Measurements from ENCODE around the gene FFAR3.
A peak's percentile ranks its signal among the peaks of the same experiment; 100 is the strongest.
"Not testable (repeated sequence)": the region's sequence is repeated elsewhere in the genome, so short reads cannot be mapped to it uniquely, and the experiment has no call there.

The FFAR3 gene

DNA sequence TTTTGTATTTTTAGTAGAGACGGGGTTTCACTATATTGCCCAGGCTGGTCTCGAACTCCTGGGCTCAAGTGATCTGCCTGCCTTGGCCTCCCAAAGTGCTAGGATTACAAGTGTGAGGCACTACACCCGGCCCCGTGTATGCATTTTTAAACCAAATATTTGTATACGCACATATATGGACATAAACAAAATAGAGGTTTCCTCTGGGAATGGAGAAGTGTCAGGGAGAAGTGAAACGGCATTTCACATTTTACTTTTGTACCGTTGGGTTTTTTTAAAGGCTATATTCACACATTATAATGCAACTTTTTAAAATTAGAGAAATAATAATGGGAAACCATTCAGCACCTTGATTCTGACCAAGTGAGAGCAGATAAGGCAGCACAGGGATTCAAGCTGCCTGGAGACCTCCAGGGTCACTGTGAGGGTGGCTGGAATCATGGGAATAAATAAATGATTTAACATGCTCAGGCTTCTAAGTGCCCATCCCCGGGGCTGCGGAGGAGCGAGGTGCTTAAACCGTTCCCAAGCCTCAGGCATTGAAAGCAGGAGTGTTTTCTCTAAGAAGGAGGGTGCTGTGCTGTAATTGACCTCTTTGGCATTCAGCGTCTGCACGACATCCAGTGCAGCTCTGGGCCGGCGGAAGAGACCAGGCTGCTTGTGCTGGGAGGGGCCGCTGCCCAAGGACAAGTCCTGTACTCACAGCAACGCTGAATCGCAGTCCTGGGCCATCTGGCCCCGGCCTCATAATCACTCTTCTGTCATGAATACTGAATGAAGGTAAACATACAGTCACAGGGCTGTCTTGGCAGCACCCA lies 37.3 kb downstream of the FFAR3 start:
- DNase-seq (ENCODE audit: low read depth, low spot score) = no peak
- H3K4me3 ChIP-seq (ENCODE audit: low read length) = no peak overlapping the region

- no peak for DNase-seq (ENCODE audit: low read depth, low spot score)
- H3K4me3 ChIP-seq (ENCODE audit: low read length) = no peak overlapping the region
Measured at GRCh38 chr19:35396240-35396885, 38.1 kb downstream of the FFAR3 start.

GRCh38 chr19:35397064-35397463 lies 38.8 kb downstream of the FFAR3 start:
- no peak for DNase-seq (ENCODE audit: low read depth, low spot score)
- H3K4me3 ChIP-seq (ENCODE audit: low read length) = no peak overlapping the region

DNA sequence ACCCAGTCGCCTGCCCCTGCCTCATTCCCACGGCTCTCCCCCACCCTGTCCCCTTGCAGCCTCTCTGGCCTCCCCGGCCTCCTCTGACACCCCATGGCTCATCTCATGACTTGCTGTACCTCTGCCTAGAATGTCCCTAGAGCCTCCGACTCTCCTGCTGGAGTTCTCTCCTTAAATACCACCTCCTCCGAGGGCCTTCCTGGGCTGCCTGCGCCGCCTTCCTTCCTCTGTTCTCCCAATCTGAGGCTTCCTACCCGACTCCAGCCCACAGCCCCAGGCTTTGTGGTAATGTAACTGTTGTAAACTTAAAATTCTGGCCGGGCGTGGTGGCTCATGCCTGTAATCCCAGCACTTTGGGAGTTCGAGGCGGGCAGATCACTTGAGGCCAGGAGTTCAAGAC lies 40.3 kb downstream of the FFAR3 start:
- DNase-seq (ENCODE audit: low read depth, low spot score) = no peak
- no peak overlapping the region for H3K4me3 ChIP-seq (ENCODE audit: low read length)

DNA sequence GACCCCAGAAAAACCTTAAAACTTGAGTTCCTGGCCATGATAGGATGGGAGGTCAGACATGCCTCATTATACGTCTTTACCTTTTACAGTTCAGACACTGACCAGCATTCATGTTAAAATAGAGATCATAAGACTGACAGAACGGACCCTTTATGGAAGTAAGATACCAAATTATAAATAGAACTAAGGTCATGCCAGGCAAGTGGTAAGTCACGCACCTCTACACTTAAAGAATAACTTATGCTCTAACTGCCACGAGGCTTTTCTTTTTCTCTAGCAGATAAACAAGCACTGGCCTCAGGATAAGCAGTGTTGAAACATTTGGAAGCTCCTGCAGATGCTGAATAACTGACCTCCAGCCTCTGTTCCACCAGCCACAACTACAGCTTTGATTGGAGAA lies 41.0 kb downstream of the FFAR3 start:
- H3K4me3 ChIP-seq (ENCODE audit: low read length) = no peak overlapping the region
- DNase-seq (ENCODE audit: low read depth, low spot score) = no peak

- DNase-seq (ENCODE audit: low read depth, low spot score) = no peak
- no peak overlapping the region for H3K4me3 ChIP-seq (ENCODE audit: low read length)
Measured at GRCh38 chr19:35399948-35400772, 41.9 kb downstream of the FFAR3 start.

DNA sequence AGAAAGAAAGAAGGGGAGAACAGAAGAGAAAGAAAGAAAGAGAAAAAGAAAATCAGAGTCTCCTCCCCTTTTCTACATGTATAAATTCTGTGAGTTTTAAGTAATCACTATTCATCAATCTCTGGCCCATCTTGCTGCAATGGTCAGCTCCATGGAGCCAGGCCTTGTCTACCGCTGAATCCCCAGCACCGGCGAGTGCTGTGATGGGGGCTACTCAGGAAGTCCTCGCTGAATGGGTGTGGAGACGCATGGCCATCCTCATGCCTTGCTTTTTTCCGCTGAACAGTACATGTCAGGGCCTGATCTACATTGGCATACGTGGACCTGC lies 42.5 kb downstream of the FFAR3 start:
- DNase-seq (ENCODE audit: low read depth, low spot score) = no peak
- H3K4me3 ChIP-seq (ENCODE audit: low read length) = no peak overlapping the region

GRCh38 chr19:35401416-35401815 lies 43.2 kb downstream of the FFAR3 start:
- DNase-seq (ENCODE audit: low read depth, low spot score); H3K4me3 ChIP-seq (ENCODE audit: low read length): not testable (repeated sequence)

GRCh38 chr19:35403116-35403760 lies 45.0 kb downstream of the FFAR3 start:
- H3K4me3 ChIP-seq (ENCODE audit: low read length) = no peak overlapping the region
- peak; percentile 62 for DNase-seq (ENCODE audit: low read depth, low spot score)

GRCh38 chr19:35404879-35405622 lies 46.8 kb downstream of the FFAR3 start:
- DNase-seq (ENCODE audit: low read depth, low spot score) = no peak
- H3K4me3 ChIP-seq (ENCODE audit: low read length) = no peak overlapping the region

DNA sequence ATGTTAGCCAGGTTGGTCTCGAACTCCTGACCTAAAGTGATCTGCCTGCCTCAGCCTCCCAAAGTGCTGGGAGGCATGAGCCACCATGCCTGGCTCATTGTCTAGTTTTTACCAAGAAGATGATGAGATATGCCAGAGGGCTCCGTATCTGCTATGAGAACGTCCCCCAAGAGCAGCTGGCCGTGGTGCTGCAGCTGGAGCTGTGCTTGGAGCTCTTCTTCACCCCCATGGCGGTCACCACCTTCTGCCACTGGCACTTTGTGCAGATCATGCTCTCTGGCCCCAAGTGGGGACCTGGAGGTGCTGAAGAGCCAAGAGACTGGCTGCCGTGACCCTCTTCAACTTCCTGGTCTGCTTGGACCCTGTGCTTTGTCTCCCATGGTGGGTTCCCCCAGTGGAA lies 49.4 kb downstream of the FFAR3 start:
- DNase-seq (ENCODE audit: low read depth, low spot score) = no peak

DNA sequence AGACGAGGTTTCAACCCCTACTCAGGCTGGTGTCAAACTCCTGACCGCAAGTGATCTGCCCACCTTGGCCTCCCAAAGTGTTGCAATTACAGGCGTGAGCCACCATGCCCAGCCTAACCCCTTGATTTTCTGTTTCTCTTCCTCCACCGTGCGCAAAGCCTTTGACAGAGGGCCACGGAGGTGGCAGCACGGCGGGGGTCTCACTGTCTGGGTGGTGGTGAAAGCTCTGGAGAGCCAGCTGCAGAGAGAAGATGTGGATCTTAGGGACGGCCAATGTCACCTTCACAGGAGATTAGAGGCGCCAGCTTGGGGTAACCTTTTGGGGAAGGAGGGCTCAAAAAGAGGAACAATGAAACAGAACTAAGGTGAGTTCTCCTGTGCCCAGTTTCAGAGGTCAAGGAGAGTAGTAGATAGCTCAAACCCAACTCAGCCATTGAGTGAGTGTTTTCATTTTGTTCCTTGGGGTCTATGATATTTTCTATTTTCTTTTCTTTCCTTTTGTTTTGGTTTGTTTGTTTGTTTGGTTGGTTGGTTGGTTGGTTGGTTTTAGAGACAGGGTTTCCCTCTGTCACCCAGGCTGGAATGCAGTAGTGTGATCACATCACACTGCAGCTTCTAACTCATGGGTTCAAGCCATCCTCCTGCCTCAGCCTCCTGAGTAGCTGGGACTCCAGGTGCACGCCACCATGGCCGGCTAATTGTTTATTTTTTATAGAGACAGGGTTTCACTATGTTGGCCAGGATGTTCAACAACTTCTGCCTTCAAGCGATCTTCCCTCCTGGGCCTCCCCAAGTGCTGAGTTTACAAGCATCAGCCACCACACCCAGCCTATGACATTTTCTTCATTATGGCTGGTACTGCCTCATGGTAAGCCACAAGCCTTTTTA lies 50.3 kb downstream of the FFAR3 start:
- no peak overlapping the region for H3K4me3 ChIP-seq (ENCODE audit: low read length)
- DNase-seq (ENCODE audit: low read depth, low spot score) = no peak

More for the DNA sequence above, 49.4 kb downstream of the FFAR3 start:
- H3K4me3 ChIP-seq (ENCODE audit: low read length) = no peak overlapping the region

GRCh38 chr19:35409191-35409590 lies 50.9 kb downstream of the FFAR3 start:
- no peak overlapping the region for H3K4me3 ChIP-seq (ENCODE audit: low read length)

More at GRCh38 chr19:35409191-35409590, 50.9 kb downstream of the FFAR3 start:
- DNase-seq (ENCODE audit: low read depth, low spot score) = no peak
